Osteoblast (primary cell): ENCODE data around the gene PDE6C. TPM values are rescaled to one million over a fixed set of nuclear protein-coding genes. Genes with fewer than 3 reads are reported as not detected.

ENCODE experiments used
- DNase-seq: peaks from one replicate; pipeline ENCODE4 v3.0.0; 2011; ENCODE audit warnings: low spot score, mixed read lengths; ENCODE audit not compliant: insufficient read length; ENCODE audit errors: missing footprints
- H2AFZ ChIP-seq: 2 replicates; pipeline ENCODE4 v1.6.0; 2011; ENCODE audit warnings: mild to moderate bottlenecking, low read length
- H3K27ac ChIP-seq: 2 replicates; pipeline ENCODE4 v1.5.1; 2011; ENCODE audit warnings: mild to moderate bottlenecking, low read depth, low read length, moderate library complexity
- H3K27me3 ChIP-seq: 2 replicates; pipeline ENCODE4 v1.6.0; 2012; ENCODE audit warnings: mild to moderate bottlenecking, control low read depth, inconsistent platforms, low read length, moderate library complexity; ENCODE audit not compliant: insufficient read depth
- H3K36me3 ChIP-seq: 2 replicates; pipeline ENCODE4 v1.5.1; 2011; ENCODE audit warnings: mild to moderate bottlenecking, low read length, control low read depth, moderate library complexity; ENCODE audit not compliant: insufficient read depth
- H3K4me1 ChIP-seq: 2 replicates; pipeline ENCODE4 v1.5.1; 2011; ENCODE audit warnings: mild to moderate bottlenecking, low read length, control low read depth, moderate library complexity; ENCODE audit not compliant: insufficient read depth
- H3K4me2 ChIP-seq: 2 replicates; pipeline ENCODE4 v1.6.0; 2011; ENCODE audit warnings: mild to moderate bottlenecking, low read length; ENCODE audit not compliant: insufficient read depth
- H3K4me3 ChIP-seq: fragments of 200-600 bp; sonication (generic); 3 replicates; pipeline ENCODE4 v1.5.1; 2012; ENCODE audit warnings: mild to moderate bottlenecking, low read length, inconsistent platforms; ENCODE audit not compliant: insufficient read depth
- H3K79me2 ChIP-seq: 2 replicates; pipeline ENCODE4 v1.6.0; 2012; ENCODE audit warnings: mild to moderate bottlenecking, low read length, control low read depth, inconsistent platforms; ENCODE audit not compliant: insufficient read depth
- H3K9me3 ChIP-seq: 2 replicates; pipeline ENCODE4 v1.5.1; 2011; ENCODE audit warnings: low read depth, low read length, control low read depth
- H4K20me1 ChIP-seq: 2 replicates; pipeline ENCODE4 v1.6.0; 2012; ENCODE audit warnings: mild to moderate bottlenecking, low read length, control low read depth; ENCODE audit not compliant: insufficient read depth
- total RNA-seq: library from RNA; depleted of rRNA; stranded (reverse); fragments of >200 nt; gene quantifications from 2 replicates; pipeline ENCODE4 v1.2.3, GENCODE V29; 2012
- TF ChIP-seq, protein P1 (sequence below): IDR thresholded peaks from 2 replicates; pipeline ENCODE4 v1.5.1; 2011; ENCODE audit warnings: mild to moderate bottlenecking, low read depth, low read length, moderate library complexity; ENCODE audit errors: extremely low read depth

PDE6C gene
- total RNA-seq, 1 donor, result not detected

DNA sequence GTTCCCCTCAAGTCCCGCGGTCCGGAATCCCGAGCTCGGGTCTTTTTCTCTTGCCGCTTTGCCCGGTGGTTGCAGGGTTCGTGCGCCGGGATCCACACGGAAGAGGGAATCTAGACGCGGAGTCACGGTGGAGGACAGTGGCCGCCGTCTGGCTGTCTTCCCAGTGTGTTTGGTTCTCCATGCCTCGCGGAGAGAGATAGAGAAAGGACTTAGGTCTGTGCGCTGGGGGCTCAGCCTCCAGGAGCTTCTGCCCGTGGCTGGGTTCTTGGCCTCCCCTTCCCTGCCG is 44.3 kb upstream of the PDE6C start:
- TF ChIP-seq, protein P1, sequence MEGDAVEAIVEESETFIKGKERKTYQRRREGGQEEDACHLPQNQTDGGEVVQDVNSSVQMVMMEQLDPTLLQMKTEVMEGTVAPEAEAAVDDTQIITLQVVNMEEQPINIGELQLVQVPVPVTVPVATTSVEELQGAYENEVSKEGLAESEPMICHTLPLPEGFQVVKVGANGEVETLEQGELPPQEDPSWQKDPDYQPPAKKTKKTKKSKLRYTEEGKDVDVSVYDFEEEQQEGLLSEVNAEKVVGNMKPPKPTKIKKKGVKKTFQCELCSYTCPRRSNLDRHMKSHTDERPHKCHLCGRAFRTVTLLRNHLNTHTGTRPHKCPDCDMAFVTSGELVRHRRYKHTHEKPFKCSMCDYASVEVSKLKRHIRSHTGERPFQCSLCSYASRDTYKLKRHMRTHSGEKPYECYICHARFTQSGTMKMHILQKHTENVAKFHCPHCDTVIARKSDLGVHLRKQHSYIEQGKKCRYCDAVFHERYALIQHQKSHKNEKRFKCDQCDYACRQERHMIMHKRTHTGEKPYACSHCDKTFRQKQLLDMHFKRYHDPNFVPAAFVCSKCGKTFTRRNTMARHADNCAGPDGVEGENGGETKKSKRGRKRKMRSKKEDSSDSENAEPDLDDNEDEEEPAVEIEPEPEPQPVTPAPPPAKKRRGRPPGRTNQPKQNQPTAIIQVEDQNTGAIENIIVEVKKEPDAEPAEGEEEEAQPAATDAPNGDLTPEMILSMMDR, result no peak
- H3K4me1 ChIP-seq, result no peaks in the 10 kb centered on the region
- no peak overlapping the region for H3K4me2 ChIP-seq
- DNase-seq, result no peak
- no peak overlapping the region for H3K4me3 ChIP-seq
- H4K20me1 ChIP-seq, result no peaks in the 10 kb centered on the region
- H3K79me2 ChIP-seq, result no peaks in the 10 kb centered on the region
- no peak overlapping the region for H2AFZ ChIP-seq
- H3K9me3 ChIP-seq, result no peaks in the 10 kb centered on the region
- H3K27ac ChIP-seq, result no peak overlapping the region
- H3K27me3 ChIP-seq, result peaks cover 85% of the 10 kb centered on the region
- no peaks in the 10 kb centered on the region for H3K36me3 ChIP-seq

DNA sequence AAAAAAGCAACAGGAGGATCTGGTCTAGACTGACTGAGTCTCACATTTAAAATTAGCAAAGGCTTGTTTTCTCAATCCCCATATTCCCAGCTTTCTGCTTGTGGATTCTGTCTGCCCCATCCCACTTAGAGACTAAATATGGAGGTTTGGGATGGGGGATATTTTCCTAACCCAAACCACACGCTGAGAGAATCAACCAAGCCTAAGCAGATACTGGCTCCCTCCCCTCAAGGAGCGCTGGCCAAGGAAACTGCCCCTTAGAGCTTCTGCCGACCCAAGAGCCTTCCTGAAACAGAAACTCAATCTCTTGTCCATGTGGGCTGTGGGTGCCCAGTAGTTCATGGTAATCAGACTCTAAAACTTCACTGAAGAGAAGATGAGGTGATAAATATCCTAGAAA is 42.0 kb upstream of the PDE6C start:
- no peaks in the 10 kb centered on the region for H3K4me1 ChIP-seq
- H3K4me2 ChIP-seq, result no peak overlapping the region
- DNase-seq, result no peak
- H3K27ac ChIP-seq, result no peak overlapping the region
- TF ChIP-seq, protein P1, result no peak
- H3K79me2 ChIP-seq, result no peaks in the 10 kb centered on the region
- no peaks in the 10 kb centered on the region for H3K36me3 ChIP-seq
- no peaks in the 10 kb centered on the region for H3K9me3 ChIP-seq
- no peaks in the 10 kb centered on the region for H4K20me1 ChIP-seq
- H3K4me3 ChIP-seq, result no peak overlapping the region
- H2AFZ ChIP-seq, result no peak overlapping the region
- peaks cover 84% of the 10 kb centered on the region for H3K27me3 ChIP-seq

DNA sequence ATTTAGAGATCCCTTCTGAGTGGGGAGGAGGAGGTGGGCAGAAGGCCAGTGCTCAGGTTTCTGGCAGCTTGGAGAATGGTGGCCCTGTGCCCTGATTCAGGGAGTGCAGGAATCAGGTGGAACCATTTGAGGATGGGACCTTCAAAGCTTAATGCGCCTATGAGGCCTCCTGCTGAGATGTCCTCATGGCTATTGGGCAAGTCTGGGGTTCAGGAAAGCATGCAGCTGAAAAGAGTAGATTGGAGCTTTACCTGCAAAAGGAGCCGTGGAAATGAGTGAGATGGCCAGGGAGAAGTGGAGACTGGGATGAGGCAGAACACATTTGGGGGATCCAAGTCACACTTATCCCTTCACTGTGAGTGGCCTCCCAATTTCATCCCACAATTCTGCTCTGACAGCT is 39.7 kb upstream of the PDE6C start:
- TF ChIP-seq, protein P1, result no peak
- peaks cover 68% of the 10 kb centered on the region for H3K27me3 ChIP-seq
- no peaks in the 10 kb centered on the region for H3K4me1 ChIP-seq
- no peaks in the 10 kb centered on the region for H3K36me3 ChIP-seq
- no peaks in the 10 kb centered on the region for H3K9me3 ChIP-seq
- H4K20me1 ChIP-seq, result no peaks in the 10 kb centered on the region
- H3K79me2 ChIP-seq, result no peaks in the 10 kb centered on the region
- no peak overlapping the region for H3K4me3 ChIP-seq
- H2AFZ ChIP-seq, result no peak overlapping the region
- no peak overlapping the region for H3K4me2 ChIP-seq
- no peak overlapping the region for H3K27ac ChIP-seq
- no peak for DNase-seq

DNA sequence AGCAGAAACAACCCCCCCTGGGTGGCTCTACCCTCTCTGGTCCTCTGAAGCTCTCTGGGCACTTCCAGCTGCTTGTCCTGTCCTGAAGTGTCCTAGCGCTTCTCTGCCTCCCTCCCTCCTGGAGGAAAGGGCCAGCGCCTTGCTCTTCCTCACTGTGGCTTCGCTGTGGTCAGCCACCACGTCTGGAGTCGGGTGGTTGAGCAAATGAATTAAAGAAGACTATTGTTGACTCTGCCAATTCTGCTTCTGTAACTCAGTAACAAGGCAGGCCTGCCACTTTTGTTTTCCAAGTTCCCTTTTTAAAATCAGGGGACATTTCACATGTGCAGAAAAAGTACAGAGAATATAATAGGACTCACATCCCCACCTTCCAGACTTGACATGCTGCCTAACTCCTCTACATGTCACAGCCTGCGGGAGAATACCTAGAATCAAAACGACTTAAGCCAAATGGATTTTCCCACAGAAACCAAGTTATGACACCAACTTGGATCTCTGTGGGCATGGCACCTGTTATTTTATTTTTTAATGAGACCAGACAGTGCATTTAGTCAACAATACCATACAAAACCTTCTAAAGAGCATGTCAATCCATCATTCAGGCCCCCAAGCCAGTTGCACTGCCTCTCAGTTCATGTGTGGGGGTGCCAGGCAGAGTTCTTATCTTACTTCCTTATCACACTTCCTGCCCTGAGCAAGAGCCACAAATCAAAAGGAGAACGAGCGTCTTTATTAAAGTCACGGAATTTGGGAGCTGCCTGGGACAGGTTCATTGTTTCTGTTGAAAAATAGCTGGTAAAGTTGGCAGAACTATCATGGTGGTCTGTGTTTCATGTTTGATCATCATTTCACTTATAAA is 39.1 kb upstream of the PDE6C start:
- no peak overlapping the region for H2AFZ ChIP-seq
- no peak overlapping the region for H3K4me2 ChIP-seq
- TF ChIP-seq, protein P1, result no peak
- H3K27me3 ChIP-seq, result peaks cover 61% of the 10 kb centered on the region
- DNase-seq, result no peak
- H3K9me3 ChIP-seq, result no peaks in the 10 kb centered on the region
- no peaks in the 10 kb centered on the region for H3K79me2 ChIP-seq
- H4K20me1 ChIP-seq, result no peaks in the 10 kb centered on the region
- no peak overlapping the region for H3K4me3 ChIP-seq
- no peaks in the 10 kb centered on the region for H3K36me3 ChIP-seq
- no peaks in the 10 kb centered on the region for H3K4me1 ChIP-seq
- no peak overlapping the region for H3K27ac ChIP-seq
